ENCODE measurements around the gene VWA3B. TPM values are rescaled to one million over a fixed set of nuclear protein-coding genes. Genes with fewer than 3 reads are reported as not detected.

VWA3B gene
- total RNA-seq, 1 experiment from 2014 or later, result not detected

GRCh38 chr2:98277162-98277859 is 190.3 kb downstream of the VWA3B start:
- Mint-ChIP-seq H3K27me3 (ENCODE audit: low read depth) (peaks cover 7% of the 10 kb centered on the region; the same call in 1 of the 2 replicates), H3K9me3 (peaks cover 2 to 3% of the 10 kb centered on the region in 2 experiments; a peak in 3 of 5 replicates), H3K36me3 (ENCODE audit: insufficient read depth in 1 of 3, low read depth in 3 of 3) (0 out of 7 replicates have a peak, but pooled peaks cover 0 to 4% (median 0%) of the 10 kb centered on the region in 3 experiments), H3K4me1 (peaks cover 16 to 18% of the 10 kb centered on the region in 2 experiments), H3K4me3 (no peak overlapping the region), H3K27ac (no peak overlapping the region)
- no peaks in the 10 kb centered on the region for H3K23me2 ChIP-seq (ENCODE audit: insufficient read length, low read depth, low read length, poor library complexity, severe bottlenecking)
- TF ChIP-seq CTCF (conservative IDR thresholded peaks at IDR 0.05), result no peak
- no peak overlapping the region for H2BK5ac ChIP-seq (ENCODE audit: insufficient read length, low read length)
- H2BK12ac ChIP-seq (ENCODE audit: insufficient read length, low read depth, low read length), result no peak overlapping the region
- H2BK15ac ChIP-seq (ENCODE audit: low read depth, low read length), result no peak overlapping the region
- no peaks in the 10 kb centered on the region for H3K79me2 ChIP-seq (ENCODE audit: insufficient read depth, low read length)
- H3K23ac ChIP-seq (ENCODE audit: insufficient read length, low read depth, low read length), result no peak overlapping the region
- no peak overlapping the region for H2AFZ ChIP-seq (ENCODE audit: low read length)
- no peaks in the 10 kb centered on the region for H3K79me1 ChIP-seq (ENCODE audit: insufficient read depth, low read depth, low read length, poor library complexity, severe bottlenecking)
- H2AK5ac ChIP-seq (ENCODE audit: insufficient read length, low read length), result no peak overlapping the region
- no peak overlapping the region for H2BK120ac ChIP-seq (ENCODE audit: low read depth, low read length, poor library complexity, severe bottlenecking)
- no peak overlapping the region for H4K8ac ChIP-seq (replicated peaks; ENCODE audit: insufficient read length, low read depth, low read length)
- no peak overlapping the region for H3K9ac ChIP-seq (ENCODE audit: extremely low read depth, insufficient read length, low read length)
- H4K5ac ChIP-seq (ENCODE audit: insufficient read length, low read depth, low read length), result no peak overlapping the region
- no peak overlapping the region for H3K4ac ChIP-seq (ENCODE audit: low read depth, low read length)
- no peaks in the 10 kb centered on the region for H3K4me1 ChIP-seq (ENCODE audit: insufficient read depth, low read length)
- H3K14ac ChIP-seq (ENCODE audit: insufficient read depth, low read length), result peak overlapping the region; percentile 52; the same call in 1 of the 2 replicates
- H3K56ac ChIP-seq (ENCODE audit: insufficient read length, low read depth, low read length), result no peak overlapping the region
- no peak overlapping the region for H3K4me2 ChIP-seq (ENCODE audit: insufficient read depth, insufficient read length, low read length)
- no peak overlapping the region for H3T11ph ChIP-seq (ENCODE audit: low read length)
- H3K9me3 ChIP-seq (ENCODE audit: control insufficient read depth, low read depth, low read length), result no peaks in the 10 kb centered on the region
- H3K27ac ChIP-seq (ENCODE audit: insufficient read length, low read depth, low read length), result no peak overlapping the region
- no CpG with 5 or more reads among the region's 9 CpGs for WGBS (ENCODE audit: extremely low coverage, insufficient read length, low lambda C conversion rate)
- no peak overlapping the region for H4K91ac ChIP-seq (ENCODE audit: insufficient read length, low read depth, low read length)
- no peak overlapping the region for H2BK20ac ChIP-seq (ENCODE audit: low read depth, low read length, poor library complexity, severe bottlenecking)
- no peaks in the 10 kb centered on the region for H4K20me1 ChIP-seq (ENCODE audit: control insufficient read depth, insufficient read depth, insufficient read length)
- DNase-seq, result no peak
- no peaks in the 10 kb centered on the region for H3K27me3 ChIP-seq (ENCODE audit: insufficient read depth, low read length)
- H3K18ac ChIP-seq (ENCODE audit: insufficient read length, low read depth, low read length), result no peak overlapping the region
